HCT116 (cell line): Measurements from ENCODE around the gene DPPA4. TPM values are rescaled to one million over a fixed set of nuclear protein-coding genes. Genes with fewer than 3 reads are reported as not detected.

Source experiments
- ATF3 ChIP-seq: IDR thresholded peaks from 2 replicates; pipeline ENCODE4 v1.6.1; 2012
- CEBPB ChIP-seq: IDR thresholded peaks from 2 replicates; pipeline ENCODE4 v1.6.1; 2012; ENCODE audit warnings: low read depth
- EGR1 ChIP-seq: IDR thresholded peaks from 2 replicates; pipeline ENCODE4 v1.6.1; 2012; ENCODE audit warnings: low read depth
- EZH2phosphoT487 ChIP-seq: fragments of 200-600 bp; IDR thresholded peaks from 2 replicates; pipeline ENCODE4 v1.6.1; 2018; ENCODE audit warnings: antibody characterized with exemption, borderline replicate concordance
- POLR2AphosphoS5 ChIP-seq: IDR thresholded peaks from 2 replicates; pipeline ENCODE4 v1.6.1; 2011; ENCODE audit warnings: mild to moderate bottlenecking, low read depth, low read length, moderate library complexity
- TCF7L2 ChIP-seq: IDR thresholded peaks from 2 replicates; pipeline ENCODE4 v1.7.0; 2011; ENCODE audit warnings: borderline replicate concordance, inconsistent platforms; ENCODE audit not compliant: insufficient read depth, insufficient read length; ENCODE audit errors: extremely low read depth
- YY1 ChIP-seq: IDR thresholded peaks from 2 replicates; pipeline ENCODE4 v1.6.1; 2011; ENCODE audit warnings: low read length, low read depth, moderate library complexity, mild to moderate bottlenecking; ENCODE audit not compliant: insufficient replicate concordance; ENCODE audit errors: extremely low read depth
- ZFX ChIP-seq: fragments of 450-650 bp; IDR thresholded peaks from 2 replicates; pipeline ENCODE4 v1.6.1; 2017
- ZNF274 ChIP-seq: fragments of 200-500 bp; sonication (Bioruptor generic); IDR thresholded peaks from 2 replicates; pipeline ENCODE4 v1.6.1; 2014; ENCODE audit warnings: mild to moderate bottlenecking, low read depth, low read length, inconsistent platforms
- total RNA-seq: library from RNA; stranded (reverse); gene quantifications from one replicate; pipeline ENCODE4 v1.2.1, GENCODE V29; 2021; ENCODE audit not compliant: unreplicated experiment
- TF ChIP-seq, protein P1 (sequence below): IDR thresholded peaks from 2 replicates; pipeline ENCODE4 v1.6.1; 2012; ENCODE audit warnings: low read depth
- TF ChIP-seq, protein P2 (sequence below): IDR thresholded peaks from 2 replicates; pipeline ENCODE4 v1.6.1; 2012

The DPPA4 gene
- total RNA-seq, 1 experiment from 2014 or later, result 0.27 TPM

DNA sequence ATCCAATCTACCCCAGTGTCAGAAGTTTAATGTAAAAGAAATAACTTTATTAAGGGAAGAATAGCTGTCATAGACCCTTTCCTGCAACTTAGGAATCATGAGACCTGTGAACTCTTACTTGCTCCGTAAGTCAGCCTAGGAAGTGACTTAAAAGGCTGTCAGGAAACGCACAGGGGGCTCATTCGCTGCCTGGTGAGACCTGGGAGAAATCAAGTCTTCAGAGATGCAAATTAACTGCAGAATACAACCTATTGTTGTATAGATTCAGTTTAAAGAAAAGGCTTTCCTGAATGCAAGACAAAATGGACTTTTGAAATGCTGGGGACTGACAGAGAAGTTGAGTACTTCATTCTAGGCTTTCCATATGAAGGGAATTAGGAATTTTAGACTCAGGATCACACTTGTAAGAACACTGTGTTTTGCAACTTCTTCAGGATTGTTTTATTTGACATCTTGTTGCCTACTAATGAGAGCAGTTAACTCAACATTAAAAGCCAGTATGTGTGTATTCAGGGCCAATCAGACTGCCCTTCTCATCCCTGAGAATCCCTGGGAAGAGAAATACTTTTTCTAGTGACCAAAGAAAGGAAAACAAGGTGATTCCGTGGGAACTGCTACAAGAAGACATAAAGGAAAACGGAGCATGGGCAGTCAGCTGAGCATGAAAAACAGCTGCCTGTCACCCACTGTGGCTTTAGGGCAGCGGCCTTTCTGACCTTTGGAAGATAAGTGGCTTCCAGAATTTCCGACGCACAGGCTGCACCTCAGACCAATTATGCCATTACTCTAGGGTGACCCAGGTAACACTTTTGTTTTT, 18.5 kb upstream of the DPPA4 start (continued):
- TF ChIP-seq, protein P1, sequence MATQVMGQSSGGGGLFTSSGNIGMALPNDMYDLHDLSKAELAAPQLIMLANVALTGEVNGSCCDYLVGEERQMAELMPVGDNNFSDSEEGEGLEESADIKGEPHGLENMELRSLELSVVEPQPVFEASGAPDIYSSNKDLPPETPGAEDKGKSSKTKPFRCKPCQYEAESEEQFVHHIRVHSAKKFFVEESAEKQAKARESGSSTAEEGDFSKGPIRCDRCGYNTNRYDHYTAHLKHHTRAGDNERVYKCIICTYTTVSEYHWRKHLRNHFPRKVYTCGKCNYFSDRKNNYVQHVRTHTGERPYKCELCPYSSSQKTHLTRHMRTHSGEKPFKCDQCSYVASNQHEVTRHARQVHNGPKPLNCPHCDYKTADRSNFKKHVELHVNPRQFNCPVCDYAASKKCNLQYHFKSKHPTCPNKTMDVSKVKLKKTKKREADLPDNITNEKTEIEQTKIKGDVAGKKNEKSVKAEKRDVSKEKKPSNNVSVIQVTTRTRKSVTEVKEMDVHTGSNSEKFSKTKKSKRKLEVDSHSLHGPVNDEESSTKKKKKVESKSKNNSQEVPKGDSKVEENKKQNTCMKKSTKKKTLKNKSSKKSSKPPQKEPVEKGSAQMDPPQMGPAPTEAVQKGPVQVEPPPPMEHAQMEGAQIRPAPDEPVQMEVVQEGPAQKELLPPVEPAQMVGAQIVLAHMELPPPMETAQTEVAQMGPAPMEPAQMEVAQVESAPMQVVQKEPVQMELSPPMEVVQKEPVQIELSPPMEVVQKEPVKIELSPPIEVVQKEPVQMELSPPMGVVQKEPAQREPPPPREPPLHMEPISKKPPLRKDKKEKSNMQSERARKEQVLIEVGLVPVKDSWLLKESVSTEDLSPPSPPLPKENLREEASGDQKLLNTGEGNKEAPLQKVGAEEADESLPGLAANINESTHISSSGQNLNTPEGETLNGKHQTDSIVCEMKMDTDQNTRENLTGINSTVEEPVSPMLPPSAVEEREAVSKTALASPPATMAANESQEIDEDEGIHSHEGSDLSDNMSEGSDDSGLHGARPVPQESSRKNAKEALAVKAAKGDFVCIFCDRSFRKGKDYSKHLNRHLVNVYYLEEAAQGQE, result no peak
- TF ChIP-seq EGR1 (no peak), POLR2AphosphoS5 (no peak), TCF7L2 (no peak), EZH2phosphoT487 (no peak), ZFX (no peak), CEBPB (no peak), YY1 (no peak), ATF3 (no peak), ZNF274 (no peak)
- TF ChIP-seq, protein P2, sequence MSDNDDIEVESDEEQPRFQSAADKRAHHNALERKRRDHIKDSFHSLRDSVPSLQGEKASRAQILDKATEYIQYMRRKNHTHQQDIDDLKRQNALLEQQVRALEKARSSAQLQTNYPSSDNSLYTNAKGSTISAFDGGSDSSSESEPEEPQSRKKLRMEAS, result no peak
